ENCODE results near the gene ADH4.
A peak's percentile ranks its signal among the peaks of the same experiment; 100 is the strongest.
"Not testable (repeated sequence)": the region's sequence is repeated elsewhere in the genome, so short reads cannot be mapped to it uniquely, and the experiment has no call there.

ADH4 gene

DNA sequence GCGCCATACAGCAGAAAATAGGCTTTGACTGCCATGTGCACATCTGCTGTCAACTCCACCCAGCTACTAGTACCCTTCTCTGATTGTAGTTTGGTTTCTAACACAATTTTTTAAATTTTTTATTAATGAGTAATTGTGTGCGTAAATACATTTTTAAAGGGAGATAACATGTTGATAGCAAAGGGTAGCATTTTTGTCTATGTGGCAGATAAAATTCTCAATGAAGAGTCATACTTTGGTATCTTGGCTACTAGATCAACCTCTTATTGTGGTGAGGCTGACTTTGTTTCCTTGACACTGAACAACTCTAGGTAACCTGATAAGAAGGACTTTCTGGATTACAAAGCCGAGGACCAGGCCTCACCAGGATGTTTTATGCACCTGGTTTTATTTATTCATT lies 9.5 kb downstream of the ADH4 start:
- DNase-seq (ENCODE audit: low read depth) = no peak

DNA sequence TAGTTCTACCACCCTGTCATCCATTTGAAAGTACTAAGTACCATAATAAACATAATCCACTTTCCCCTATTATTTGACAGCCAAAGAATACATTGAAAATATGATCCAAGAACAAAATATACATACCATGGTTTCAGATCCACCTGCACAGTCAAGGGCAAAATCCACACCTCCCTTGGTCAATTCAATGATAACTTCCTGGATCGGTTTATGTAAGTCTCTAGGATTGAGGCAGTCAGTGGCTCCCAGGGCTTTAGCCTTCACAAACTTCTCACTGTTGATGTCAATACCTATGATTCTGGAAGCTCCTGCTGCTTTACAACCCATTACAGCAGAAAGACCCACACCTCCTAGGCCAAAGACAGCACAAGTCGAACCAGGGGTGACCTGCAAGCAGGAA lies 12.7 kb downstream of the ADH4 start:
- DNase-seq (ENCODE audit: low read depth) = no peak

DNA sequence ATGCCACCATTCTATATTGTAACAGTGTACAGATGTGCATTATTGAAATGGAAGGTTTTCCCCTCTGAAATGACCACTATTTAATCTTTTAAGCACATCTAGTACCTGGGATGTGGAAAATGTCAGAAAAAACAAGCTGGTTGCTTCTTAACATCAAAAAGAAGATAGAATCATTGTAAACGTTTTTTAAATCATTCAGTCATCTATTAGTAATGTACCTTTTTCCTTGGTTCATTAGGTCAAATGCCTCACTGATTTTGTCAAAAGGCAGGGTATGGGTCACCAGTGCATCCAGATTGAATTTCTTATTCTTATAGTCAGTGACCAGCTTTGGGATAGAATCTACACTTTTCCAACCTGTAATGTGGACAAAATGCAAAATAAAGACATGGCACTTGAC lies 17.7 kb downstream of the ADH4 start:
- DNase-seq (ENCODE audit: low read depth) = no peak

DNA sequence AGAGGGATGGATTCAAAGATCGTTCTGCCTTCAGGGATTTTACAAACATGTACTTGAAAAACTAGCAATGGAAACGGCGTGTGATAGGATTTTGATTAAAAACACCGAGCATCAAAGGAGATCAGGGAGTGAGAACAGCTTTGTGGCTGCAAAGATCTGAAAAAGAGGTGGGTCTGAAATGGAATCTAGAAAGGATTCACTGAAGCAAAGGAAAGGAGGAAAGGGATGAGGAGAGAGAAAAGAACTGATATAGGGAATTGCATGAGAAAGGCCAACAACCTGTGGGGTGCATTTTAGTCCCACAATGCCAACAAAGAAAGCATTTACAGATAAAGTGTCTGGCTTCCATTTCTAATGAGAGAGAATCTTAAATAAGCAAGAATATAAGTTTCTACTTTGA lies 23.1 kb downstream of the ADH4 start:
- DNase-seq (ENCODE audit: low read depth) = no peak

DNA sequence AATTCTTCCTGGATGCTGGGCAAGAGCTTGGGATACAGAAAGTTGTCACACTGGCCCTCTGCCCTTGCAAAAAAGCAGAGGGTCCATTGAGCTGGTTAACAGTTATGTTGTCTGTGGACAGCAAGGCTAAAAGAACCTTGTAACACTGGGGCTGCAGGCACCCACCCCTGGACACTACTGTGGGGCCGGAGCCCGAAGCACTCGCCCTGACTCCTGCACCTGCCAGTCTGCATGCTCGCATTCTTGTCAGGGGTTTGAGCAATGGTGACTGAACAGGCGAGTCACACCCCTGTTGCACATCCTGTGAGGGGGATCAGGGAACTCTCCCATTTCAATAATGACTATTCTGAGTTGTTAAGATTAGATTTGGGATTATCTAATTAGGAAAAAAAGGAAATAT lies 23.6 kb downstream of the ADH4 start:
- no peak for DNase-seq (ENCODE audit: low read depth)

DNA sequence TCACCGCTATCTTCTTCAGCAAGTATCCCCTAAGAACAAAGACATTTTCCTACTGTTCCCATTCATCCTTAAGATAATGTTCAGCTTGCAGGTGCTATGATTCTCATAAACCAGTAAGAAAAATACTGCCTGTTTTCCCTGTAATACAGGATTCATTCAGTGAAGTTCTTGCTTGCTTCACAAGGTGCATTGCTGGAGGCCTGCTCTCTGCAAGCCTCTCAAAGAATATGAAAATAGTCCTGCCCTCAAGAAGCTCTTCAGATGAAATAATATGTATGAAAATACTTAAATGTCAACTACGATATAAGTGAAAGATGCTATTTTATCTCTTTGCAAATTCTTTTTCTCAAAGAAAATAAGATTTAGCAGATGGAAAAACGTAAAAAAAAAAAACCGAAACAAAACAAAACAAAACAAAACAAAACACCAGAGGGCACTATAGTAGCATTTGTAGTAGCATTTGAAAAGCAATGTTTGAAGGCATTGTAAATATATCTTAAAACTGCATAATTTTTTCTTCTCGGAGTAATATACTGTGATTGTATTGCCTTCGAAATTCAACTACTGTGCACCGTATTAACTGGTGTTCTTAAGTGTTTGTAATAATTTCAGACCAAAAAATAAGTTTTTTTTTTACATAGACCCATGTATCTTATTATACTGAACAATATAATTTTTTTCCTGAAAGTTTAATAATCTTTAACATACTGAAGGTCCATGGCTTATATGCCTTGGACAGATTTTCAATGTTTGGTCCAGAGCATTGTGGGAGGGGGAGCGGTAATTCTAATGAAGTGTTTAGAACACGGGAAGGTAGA lies 26.0 kb downstream of the ADH4 start:
- no peak for DNase-seq (ENCODE audit: low read depth)

DNA sequence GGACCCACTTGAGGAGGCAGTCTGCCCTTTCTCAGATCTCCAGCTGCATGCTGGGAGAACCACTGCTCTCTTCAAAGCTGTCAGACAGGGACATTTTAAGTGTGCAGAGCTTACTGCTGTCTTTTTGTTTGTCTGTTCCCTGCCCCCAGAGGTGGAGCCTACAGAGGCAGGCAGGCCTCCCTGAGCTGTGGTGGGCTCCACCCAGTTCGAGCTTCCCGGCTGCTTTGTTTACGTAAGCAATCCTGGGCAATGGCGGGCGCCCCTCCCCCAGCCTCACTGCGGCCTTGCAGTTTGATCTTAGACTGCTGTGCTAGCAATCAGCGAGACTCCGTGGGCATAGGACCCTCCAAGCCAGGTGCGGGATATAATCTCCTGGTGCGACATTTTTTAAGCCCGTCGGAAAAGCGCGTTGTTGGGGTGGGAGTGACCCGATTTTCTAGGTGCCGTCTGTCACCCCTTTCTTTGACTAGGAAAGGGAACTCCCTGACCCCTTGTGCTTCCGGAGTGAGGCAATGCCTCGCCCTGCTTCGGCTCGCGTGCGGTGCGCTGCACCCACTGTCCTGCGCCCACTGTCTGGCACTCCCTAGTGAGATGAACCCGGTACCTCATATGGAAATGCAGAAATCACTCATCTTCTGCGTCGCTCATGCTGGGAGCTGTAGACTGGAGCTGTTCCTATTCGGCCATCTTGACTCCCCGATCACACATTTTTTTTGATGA lies 26.8 kb downstream of the ADH4 start:
- not testable (repeated sequence) for DNase-seq (ENCODE audit: low read depth)

DNA sequence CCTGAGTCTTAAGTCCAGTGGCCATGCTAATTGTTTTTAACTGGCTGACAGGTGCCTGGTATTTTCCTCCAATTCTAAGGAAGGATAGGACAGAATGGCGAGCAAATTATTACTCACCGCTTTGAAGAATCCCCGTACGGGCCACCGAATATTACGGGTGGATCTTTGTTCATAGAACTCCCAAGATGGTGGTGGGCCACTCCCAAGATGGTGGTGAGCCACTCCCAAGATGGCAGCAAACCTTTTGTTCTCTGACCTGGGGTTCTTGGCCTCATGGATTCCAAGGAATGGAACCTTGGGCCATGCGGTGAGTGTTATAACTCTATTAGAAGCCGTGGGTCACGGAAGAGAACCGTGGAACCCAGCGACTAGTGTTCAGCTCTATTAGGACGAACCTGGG lies 34.8 kb downstream of the ADH4 start:
- not testable (repeated sequence) for DNase-seq (ENCODE audit: low read depth)

DNA sequence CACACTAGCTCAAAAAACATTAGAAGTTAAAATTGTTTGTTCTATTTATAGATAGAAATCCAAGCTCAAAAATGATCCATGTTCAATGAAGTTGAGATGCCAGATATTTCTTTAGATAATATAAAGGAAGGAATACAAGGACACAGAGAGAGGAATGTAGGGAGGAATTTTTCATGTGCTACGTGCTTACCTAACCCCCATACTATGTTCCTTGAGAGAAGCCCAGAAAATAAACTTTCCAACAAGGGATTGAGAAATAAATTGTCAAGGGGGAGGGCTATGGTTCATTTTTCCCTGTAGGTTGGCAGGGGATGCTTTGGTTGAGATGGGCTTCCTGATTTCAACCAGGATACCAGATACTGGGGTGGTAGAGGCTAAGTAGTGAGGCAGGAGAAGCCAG lies 39.9 kb downstream of the ADH4 start:
- DNase-seq (ENCODE audit: low read depth) = no peak

DNA sequence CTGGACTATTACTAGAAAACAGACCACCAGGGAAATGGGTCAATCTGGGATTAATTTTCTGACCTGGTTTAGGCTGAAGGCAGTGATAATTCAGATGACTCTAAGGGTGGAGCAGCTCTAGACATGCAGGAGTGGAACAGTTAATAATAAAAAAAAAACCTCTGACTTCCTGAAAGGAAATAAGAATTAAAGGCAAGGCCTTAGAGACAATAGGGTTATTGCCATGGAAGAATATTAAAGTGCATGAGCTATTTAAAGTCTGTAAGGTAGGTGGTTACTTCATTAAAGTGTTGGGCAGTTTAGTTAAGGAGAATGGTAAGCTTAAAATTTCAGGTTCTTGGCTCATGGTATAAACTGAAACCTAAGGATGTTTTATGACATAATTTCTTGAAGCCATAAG lies 40.9 kb downstream of the ADH4 start:
- no peak for DNase-seq (ENCODE audit: low read depth)

DNA sequence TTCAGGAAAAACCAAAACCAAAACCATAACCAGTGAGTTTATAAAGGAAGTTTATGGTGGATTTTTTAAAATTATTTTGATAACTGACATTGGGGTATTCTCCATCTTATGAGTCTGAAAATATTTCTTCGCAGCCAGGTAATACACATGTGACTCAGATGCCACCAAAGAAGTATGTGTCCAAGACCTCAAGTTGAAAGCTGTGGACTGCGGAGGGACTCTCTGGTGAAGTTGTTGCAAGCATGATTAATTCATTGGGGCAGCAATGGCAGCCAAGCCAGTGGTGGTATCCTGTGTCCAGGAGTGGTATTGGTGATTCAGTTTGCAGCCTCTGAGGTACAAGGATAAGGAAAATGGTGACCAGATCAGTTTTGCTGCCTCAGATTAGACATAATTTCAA lies 41.5 kb downstream of the ADH4 start:
- DNase-seq (ENCODE audit: low read depth) = no peak

DNA sequence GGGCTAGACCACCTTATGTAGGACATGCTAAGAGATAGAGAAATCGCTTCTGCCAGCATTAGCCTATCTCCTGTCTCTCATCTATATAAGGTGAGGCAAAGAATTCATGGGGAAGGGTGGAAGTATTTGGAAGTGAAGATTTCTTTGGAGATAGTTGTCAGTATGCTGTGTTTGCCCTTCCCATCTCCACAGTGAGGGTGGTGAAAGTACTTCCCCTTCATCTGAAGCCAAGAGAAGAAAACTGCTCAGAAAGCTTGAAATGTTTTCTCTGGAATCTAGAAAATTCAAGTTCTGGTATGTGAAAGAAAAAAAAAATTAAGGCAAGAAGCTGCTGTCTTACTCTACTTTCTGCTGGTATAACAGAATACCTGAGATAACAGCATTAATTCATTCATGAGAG lies 43.2 kb downstream of the ADH4 start:
- no peak for DNase-seq (ENCODE audit: low read depth)

DNA sequence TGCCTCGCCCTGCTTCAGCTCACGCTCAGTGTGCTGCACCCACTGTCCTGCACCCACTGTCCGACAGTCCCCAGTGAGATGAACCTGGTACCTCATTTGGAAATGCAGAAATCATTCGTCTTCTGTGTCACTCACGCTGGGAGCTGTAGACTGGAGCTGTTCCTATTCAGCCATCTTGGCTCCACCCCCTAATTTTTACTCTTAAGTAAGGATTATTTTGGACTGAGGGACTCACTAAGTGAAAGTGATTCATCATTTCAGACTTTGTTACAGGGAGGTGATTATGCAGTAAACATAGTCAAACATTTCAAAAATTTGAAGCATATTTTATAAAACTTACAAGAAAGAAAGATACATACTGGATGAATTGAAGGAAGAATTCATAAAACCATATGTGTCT lies 44.3 kb downstream of the ADH4 start:
- not testable (repeated sequence) for DNase-seq (ENCODE audit: low read depth)

DNA sequence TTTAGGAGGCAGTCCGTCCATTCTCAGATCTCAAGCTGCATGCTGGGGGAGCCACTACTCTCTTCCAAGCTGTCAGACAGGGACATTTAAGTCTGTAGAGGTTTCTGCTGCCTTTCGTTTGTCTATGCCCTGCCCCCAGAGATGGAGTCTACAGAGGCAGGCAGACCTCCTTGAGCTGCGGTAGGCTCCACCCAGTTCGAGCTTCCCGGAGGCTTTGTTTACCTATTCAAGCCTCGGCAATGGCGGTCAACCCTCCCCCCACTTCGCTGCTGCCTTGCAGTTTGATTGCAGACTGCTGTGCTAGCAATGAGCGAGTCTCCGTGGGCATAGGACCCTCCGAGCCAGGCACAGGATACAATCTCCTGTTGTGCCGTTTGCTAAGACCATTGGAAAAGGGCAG lies 44.8 kb downstream of the ADH4 start:
- DNase-seq (ENCODE audit: low read depth) = no peak

DNA sequence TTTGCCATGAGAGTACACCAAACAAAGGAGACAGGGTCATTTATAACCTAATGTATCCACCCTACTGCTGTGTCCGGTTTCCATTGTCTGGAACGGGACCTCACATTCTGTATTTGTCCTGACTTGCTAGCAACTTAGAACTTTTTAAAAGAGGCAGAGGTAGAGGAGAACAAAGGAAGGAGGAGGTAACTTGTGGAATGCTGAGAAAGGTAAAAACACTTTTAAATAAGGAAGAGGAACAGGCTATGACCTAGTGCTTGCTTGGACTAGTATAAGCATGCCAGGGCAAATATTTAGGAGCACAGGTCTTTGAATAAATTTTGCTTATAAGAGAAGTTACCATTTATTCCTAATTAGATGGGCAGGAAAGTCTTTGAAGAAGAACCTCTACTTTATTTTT lies 52.3 kb downstream of the ADH4 start:
- DNase-seq (ENCODE audit: low read depth) = not testable (repeated sequence)

DNA sequence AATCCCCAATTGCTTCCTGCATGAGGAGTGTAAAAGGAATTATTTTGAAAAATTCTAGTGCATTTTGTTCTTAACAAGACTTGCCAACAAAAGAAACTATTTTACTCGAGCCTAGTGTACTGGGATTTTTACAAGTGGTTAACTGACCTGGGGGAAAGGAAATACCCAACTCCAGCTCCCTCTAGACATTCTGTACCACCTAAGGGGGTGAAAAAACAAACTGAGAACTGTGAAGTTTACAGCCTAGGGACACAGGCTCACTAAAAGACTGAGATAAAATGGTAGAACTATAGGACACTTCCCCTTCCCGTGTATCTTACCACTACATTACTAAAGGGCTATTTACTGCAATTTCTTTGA lies 52.9 kb downstream of the ADH4 start:
- DNase-seq (ENCODE audit: low read depth) = no peak

DNA sequence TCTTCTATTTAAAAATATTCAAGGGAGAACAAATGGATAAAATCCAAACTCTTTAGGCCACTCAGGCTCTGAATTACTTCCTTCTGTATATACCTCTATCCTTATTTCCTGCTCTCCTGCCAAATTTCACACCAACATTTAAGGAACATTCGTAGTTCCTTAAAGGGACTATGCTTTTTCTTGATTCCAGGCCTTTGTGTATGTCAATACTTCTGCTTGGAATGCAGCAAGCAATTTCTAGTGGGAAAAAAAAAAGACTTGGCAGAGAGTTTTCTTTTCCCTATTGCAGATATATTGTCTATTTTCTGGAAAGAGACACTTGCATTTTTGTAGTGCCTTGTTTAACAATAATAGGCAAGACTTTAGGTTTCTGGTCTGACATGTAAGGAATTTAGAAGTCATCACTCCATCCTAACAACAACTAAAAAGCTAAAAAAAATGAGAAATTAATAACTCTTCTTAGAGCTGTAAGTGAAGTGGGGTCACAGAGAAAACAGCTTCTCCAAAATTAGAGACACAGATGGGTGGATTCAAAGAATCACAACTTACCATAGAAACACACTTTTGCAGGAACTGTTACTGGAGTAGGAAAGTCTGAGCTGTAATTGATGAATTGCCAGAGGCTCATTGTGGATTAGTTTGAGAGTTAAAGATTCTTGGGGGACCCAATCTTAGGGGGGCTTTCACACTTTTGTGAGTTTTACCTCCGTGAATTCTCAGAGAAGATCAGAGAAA lies 53.4 kb downstream of the ADH4 start:
- no peak for DNase-seq (ENCODE audit: low read depth)

DNA sequence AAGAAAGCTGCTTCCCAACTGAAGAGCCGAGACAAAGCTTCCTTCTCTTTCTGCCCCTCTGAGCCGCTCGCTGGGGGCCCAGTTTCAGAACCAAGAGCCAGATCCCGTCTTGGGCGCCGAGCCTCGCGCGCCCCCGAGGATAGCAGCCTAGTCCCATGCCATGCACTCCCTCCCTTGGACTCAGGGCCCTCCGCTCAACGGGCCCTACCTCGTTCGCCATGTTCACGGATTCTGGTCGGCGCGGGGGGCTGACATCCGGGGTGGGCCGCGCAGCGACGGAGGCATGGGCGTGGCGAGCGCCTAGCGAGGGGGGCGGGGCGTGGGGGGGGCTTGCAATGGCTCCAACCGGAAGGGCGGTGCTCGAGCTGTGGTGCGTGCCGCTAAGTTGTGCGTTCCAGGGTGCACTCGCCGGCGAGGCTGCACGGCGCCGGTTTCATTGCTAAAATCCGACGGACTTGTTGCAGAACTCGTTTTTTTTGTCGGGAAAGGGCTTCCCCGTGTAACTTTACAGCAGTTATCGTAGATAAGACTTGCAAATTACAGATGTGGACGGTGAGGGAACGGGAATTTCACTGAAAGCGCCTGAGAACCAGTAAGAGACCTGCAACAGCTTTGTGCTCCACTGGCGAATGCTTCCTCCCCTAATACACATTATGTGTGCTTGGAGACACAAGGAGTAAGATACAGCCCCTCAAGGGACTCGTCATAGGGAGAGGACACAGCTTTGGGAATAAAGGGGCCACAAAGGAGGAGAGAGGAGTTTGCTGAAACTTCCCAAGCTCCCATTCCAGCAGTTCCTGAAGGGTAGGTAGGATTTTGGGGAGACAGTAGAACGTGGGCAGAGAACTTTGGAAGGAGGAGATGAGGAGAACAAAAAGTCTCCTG lies 55.4 kb downstream of the ADH4 start, which contains the start of gene ADH5:
Gene ADH5, minus strand, starts transcription at position 308 of the 885 bp plus-strand sequence. Its CDS starts 88 bp downstream, at position 220.
- DNase-seq (ENCODE audit: low read depth) = no peak

DNA sequence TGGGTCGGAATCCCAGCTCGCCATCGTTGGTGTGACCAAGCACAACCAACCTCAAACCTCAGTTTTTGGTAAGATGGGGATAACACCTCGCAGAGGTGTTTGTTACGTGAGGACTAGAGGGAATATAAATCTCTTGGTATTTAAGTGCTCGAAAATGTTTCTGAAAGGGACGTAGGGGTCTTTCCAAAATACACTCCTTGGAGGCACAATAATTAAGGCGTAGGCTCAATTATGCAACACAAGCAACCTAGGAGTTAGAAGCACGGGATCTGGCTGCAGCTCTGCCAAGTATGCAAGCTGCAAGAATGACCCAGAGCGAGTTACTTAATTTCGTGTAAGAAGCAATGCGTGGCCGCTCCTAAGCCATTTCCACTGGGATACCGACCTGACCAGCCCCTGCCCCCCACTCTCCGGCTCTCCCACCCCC lies 56.1 kb downstream of the ADH4 start:
- DNase-seq (ENCODE audit: low read depth) = peak; percentile 63

DNA sequence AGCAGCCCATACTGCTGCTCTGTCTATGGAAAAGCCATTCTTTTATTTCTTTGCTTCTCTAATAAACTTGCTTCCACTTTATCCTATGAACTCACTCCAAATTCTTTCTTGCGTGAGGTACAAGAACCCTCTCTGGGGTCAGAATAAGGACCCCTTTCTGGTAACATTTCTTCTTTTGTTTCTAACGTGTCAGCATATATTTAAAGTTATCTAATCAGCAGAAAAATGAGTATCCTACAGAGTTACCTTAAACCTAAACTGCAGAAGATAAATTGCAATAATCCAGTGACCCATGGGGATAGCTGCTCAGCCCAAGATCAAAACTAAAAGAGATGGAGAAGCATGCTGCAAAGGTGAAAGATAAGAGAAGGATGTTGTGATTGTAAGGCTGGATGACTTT lies 59.5 kb downstream of the ADH4 start:
- DNase-seq (ENCODE audit: low read depth) = no peak

DNA sequence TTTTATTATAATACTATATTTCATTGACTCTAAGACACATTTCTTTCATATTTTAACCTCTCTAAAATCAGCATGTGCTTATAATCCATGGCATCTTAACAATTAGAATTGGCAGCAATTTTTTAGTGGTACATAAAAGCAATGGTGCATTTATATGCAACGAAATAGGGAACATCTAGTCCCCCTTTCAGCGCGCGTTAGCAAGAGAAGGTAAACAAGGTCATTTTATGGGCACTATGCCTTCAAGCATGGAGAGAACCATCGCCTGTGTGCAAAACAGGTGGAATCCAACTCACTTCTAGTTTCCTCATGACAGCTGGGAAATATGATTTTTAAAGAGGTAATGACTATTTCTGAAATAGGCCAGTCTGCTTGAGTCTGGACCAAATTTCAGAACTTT lies 61.9 kb downstream of the ADH4 start:
- DNase-seq (ENCODE audit: low read depth) = no peak

DNA sequence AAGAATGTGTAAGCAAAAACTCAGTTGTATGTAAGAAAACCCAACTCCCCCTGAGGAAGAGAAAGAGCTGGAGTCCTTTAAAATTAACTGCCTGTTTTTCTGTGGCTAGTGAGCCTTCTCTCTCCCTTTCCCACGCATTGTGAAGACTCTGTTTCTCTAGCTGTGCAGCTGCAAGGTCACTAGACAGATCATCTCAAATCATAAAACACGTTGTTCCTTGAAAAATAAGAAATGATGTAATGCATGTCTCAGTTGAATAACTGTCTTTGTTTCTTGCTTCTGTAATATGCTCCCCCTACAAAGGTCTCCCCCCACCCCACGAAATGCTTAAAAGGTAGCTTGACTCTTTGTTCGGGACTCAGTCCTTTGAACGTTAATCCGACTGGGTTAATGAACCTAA lies 63.2 kb downstream of the ADH4 start:
- not testable (repeated sequence) for DNase-seq (ENCODE audit: low read depth)

Data from GM04503 (cell line).